ENCODE measurements around the gene ABCA13.

The ABCA13 gene

DNA sequence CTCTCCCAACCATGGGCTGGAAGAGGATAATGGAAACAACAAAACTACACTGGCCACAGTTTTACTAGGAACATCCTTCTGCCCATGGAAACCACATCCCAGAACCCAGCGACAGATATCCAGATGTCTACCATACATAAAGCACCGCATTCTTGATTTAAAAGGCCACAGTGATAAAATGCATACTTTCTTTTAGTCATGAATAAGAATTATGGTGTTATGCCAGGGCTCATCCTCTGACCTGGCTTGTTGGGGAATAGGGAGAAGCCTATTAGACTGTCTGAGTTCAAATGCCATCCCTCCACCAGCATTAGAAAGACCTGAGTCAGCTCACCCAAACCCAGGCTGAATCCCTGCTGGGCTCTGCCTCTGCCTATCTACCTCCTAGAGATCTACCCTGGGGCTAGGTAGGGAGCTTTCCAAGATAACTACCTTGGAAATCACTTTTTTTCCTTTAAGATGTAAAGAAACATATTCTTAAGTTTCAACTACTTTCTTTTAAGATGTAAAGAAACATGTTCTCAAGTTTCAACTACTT lies 5.2 kb downstream of the ABCA13 start:
- H3K4me3 ChIP-seq (ENCODE audit: low read length) = no peak overlapping the region
- no peaks in the 10 kb centered on the region for H3K27me3 ChIP-seq (ENCODE audit: control insufficient read depth, low read length)
- H3K36me3 ChIP-seq (ENCODE audit: control insufficient read depth, low read length) = no peaks in the 10 kb centered on the region
- H3K27ac ChIP-seq (ENCODE audit: low read depth, low read length) = no peak overlapping the region
- H3K4me1 ChIP-seq (ENCODE audit: control insufficient read depth, low read length) = no peaks in the 10 kb centered on the region
- H3K4me2 ChIP-seq (ENCODE audit: low read length) = no peak overlapping the region
- H3K9me3 ChIP-seq (ENCODE audit: control insufficient read depth, insufficient read depth, low read length) = no peaks in the 10 kb centered on the region
- TF ChIP-seq EZH2phosphoT487 (IDR thresholded peaks at IDR 0.05; ENCODE audit: borderline replicate concordance, low read length) = no peak
- no peaks in the 10 kb centered on the region for H4K20me1 ChIP-seq (ENCODE audit: control insufficient read depth, insufficient read depth, low read depth, low read length)
- H3F3A ChIP-seq (ENCODE audit: control insufficient read depth, insufficient read depth) = no peaks in the 10 kb centered on the region
- no peaks in the 10 kb centered on the region for H3K9me2 ChIP-seq (replicated peaks; ENCODE audit: control insufficient read depth, low read length)
- no peaks in the 10 kb centered on the region for H3K79me2 ChIP-seq (ENCODE audit: control insufficient read depth, low read length)

DNA sequence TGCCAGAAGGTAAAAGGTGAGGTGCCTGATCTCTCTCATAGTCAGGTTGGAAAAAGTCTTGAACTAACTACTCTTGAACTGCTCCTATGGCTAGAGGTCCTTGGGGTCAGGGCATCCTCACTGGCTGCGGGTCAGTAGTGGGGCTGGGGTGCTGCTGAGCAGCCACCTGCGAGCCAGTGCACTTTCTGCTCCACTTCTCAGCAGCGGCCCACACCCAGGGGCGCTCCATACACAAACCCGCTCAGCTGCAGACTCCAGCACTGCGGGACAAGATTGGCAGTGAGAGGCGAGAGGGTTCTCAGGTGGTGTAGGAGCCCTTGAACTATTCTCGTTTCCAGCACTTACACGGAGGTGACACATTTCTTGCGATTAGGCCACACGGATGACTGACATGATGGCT lies 6.0 kb downstream of the ABCA13 start:
- H3K27ac ChIP-seq (ENCODE audit: low read depth, low read length) = no peak overlapping the region
- no peaks in the 10 kb centered on the region for H3K27me3 ChIP-seq (ENCODE audit: control insufficient read depth, low read length)
- no peaks in the 10 kb centered on the region for H3K79me2 ChIP-seq (ENCODE audit: control insufficient read depth, low read length)
- H3K4me1 ChIP-seq (ENCODE audit: control insufficient read depth, low read length) = no peaks in the 10 kb centered on the region
- H3K4me2 ChIP-seq (ENCODE audit: low read length) = no peak overlapping the region
- H3K9me2 ChIP-seq (replicated peaks; ENCODE audit: control insufficient read depth, low read length) = no peaks in the 10 kb centered on the region
- no peaks in the 10 kb centered on the region for H3K9me3 ChIP-seq (ENCODE audit: control insufficient read depth, insufficient read depth, low read length)
- H3K4me3 ChIP-seq (ENCODE audit: low read length) = no peak overlapping the region
- H3F3A ChIP-seq (ENCODE audit: control insufficient read depth, insufficient read depth) = no peaks in the 10 kb centered on the region
- no peaks in the 10 kb centered on the region for H3K36me3 ChIP-seq (ENCODE audit: control insufficient read depth, low read length)
- TF ChIP-seq EZH2phosphoT487 (IDR thresholded peaks at IDR 0.05; ENCODE audit: borderline replicate concordance, low read length) = no peak
- TF ChIP-seq, protein P1, sequence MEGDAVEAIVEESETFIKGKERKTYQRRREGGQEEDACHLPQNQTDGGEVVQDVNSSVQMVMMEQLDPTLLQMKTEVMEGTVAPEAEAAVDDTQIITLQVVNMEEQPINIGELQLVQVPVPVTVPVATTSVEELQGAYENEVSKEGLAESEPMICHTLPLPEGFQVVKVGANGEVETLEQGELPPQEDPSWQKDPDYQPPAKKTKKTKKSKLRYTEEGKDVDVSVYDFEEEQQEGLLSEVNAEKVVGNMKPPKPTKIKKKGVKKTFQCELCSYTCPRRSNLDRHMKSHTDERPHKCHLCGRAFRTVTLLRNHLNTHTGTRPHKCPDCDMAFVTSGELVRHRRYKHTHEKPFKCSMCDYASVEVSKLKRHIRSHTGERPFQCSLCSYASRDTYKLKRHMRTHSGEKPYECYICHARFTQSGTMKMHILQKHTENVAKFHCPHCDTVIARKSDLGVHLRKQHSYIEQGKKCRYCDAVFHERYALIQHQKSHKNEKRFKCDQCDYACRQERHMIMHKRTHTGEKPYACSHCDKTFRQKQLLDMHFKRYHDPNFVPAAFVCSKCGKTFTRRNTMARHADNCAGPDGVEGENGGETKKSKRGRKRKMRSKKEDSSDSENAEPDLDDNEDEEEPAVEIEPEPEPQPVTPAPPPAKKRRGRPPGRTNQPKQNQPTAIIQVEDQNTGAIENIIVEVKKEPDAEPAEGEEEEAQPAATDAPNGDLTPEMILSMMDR (IDR thresholded peaks at IDR 0.05; ENCODE audit: low read depth, low read length, poor library complexity, severe bottlenecking) = no peak
- no peaks in the 10 kb centered on the region for H4K20me1 ChIP-seq (ENCODE audit: control insufficient read depth, insufficient read depth, low read depth, low read length)

DNA sequence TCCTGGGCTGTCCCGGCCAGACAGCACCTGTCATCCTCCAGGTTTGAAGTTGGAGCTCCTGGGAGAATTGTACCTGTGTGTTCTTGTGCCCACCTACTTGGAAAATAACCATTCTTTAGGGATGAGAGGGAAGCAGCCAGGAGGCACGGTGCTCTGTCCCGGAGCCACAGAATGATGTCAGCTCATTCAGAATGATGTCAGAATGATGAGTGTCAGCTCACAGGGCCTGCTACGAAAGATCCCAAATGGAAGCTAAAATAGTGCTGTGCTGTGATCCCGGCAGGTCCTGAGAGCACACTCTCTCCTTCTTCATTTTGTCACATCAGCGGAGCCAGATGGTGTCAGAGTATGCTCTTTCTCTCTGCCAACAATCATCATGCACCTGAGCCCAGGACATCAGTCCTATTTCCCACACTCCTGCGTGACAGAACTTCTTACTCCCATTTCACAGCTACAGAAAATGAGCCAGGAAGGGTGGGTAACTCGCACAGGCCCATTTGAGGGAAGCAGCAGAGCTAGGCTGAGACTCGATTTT lies 8.3 kb downstream of the ABCA13 start:
- Histone ChIP-seq H3K4me1 (ENCODE audit: control insufficient read depth, low read length) (no peaks in the 10 kb centered on the region), H3K27ac (ENCODE audit: low read depth, low read length) (no peak overlapping the region), H3K9me2 (replicated peaks; ENCODE audit: control insufficient read depth, low read length) (no peaks in the 10 kb centered on the region), H4K20me1 (ENCODE audit: control insufficient read depth, insufficient read depth, low read depth, low read length) (no peaks in the 10 kb centered on the region), H3K79me2 (ENCODE audit: control insufficient read depth, low read length) (no peaks in the 10 kb centered on the region), H3K27me3 (ENCODE audit: control insufficient read depth, low read length) (no peaks in the 10 kb centered on the region; the same call in 1 of the 2 replicates), H3K4me3 (ENCODE audit: low read length) (no peak overlapping the region), H3K4me2 (ENCODE audit: low read length) (no peak overlapping the region), H3F3A (ENCODE audit: control insufficient read depth, insufficient read depth) (no peaks in the 10 kb centered on the region), H3K9me3 (ENCODE audit: control insufficient read depth, insufficient read depth, low read length) (no peaks in the 10 kb centered on the region), H3K36me3 (ENCODE audit: control insufficient read depth, low read length) (no peaks in the 10 kb centered on the region)
- TF ChIP-seq, protein P1 (IDR thresholded peaks at IDR 0.05; ENCODE audit: low read depth, low read length, poor library complexity, severe bottlenecking) = no peak
- TF ChIP-seq EZH2phosphoT487 (IDR thresholded peaks at IDR 0.05; ENCODE audit: borderline replicate concordance, low read length) = no peak

DNA sequence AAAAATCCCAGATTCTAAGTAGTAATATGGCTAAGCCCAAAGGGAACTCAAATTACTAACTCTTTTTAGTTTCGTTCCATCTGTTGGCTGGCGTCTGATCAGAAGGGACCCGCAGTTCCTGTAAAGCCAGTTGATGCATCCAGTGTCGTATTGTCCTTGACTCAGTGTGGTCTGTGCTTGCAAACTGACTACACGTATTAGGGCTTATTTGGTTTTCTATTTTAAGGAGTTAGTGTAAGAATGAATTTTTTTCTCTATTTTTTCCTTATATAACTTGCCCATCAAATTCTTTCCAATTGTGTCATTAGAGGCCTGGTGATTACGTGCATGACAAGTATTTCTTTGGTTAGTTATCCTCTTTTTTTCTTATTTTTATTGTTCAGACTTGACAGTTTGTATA lies 9.7 kb downstream of the ABCA13 start:
- Histone ChIP-seq H3F3A (ENCODE audit: control insufficient read depth, insufficient read depth) (no peaks in the 10 kb centered on the region), H3K9me2 (replicated peaks; ENCODE audit: control insufficient read depth, low read length) (no peaks in the 10 kb centered on the region), H3K4me1 (ENCODE audit: control insufficient read depth, low read length) (no peaks in the 10 kb centered on the region), H3K79me2 (ENCODE audit: control insufficient read depth, low read length) (no peaks in the 10 kb centered on the region), H3K4me3 (ENCODE audit: low read length) (no peak overlapping the region), H3K4me2 (ENCODE audit: low read length) (no peak overlapping the region), H3K27me3 (ENCODE audit: control insufficient read depth, low read length) (no peaks in the 10 kb centered on the region; the same call in 1 of the 2 replicates), H3K9me3 (ENCODE audit: control insufficient read depth, insufficient read depth, low read length) (no peaks in the 10 kb centered on the region), H3K36me3 (ENCODE audit: control insufficient read depth, low read length) (no peaks in the 10 kb centered on the region), H4K20me1 (ENCODE audit: control insufficient read depth, insufficient read depth, low read depth, low read length) (no peaks in the 10 kb centered on the region), H3K27ac (ENCODE audit: low read depth, low read length) (no peak overlapping the region)
- TF ChIP-seq EZH2phosphoT487 (IDR thresholded peaks at IDR 0.05; ENCODE audit: borderline replicate concordance, low read length) = no peak
- TF ChIP-seq, protein P1 (IDR thresholded peaks at IDR 0.05; ENCODE audit: low read depth, low read length, poor library complexity, severe bottlenecking) = no peak

All from DOHH2 (cell line).